NCI-H2196 (cell line): ENCODE measurements around the gene EEF1AKMT4.
"Not testable (repeated sequence)": the region's sequence is repeated elsewhere in the genome, so short reads cannot be mapped to it uniquely, and the experiment has no call there.

Experiments used
- DNase-seq: peaks from one replicate; lab custom pipeline; 2025; ENCODE audit not compliant: unreplicated experiment; lab: John Stamatoyannopoulos, UW

EEF1AKMT4 gene

DNA sequence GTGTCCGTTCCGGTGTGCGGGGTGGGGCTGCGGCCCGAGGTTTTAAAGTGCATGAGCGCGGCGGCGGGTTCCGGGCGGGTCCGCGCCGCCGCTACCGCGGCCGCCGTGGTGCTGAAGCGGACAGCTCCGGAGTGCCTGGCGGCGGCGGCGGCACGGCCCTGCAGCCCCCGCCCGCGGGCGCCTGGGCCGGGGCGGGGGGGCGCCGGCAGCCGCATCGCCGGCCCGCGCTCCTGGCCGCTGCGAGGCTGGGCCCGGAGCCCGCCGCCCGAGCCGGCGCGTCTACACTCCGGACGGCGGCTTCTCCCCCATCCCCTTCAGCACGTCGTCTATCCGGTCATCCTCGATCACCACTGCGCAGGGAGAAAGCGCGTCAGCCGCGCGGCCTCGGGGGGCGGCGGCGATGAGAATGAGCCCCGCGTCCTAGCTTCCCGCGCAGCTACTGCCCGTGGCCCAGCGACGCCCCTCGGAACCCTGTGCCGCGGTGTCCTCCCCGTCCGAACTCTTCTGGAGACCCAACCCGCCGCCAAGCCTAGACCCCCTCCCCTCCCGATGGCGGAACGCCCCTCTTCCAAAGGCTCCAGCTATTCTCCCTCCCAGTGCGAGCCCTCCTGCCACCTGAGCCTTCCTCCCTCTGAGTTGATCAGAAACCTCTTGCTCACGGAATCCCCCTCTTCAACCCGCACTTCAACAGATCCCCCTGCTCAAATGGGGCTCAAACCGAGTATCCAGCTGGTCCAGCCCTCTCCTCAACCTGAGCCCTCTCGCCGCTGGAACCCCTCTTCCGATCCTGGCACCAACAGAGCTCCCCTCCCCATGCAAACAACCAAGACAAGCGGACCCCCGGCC, 10.6 kb downstream of the EEF1AKMT4 start:
- no peak for DNase-seq

DNA sequence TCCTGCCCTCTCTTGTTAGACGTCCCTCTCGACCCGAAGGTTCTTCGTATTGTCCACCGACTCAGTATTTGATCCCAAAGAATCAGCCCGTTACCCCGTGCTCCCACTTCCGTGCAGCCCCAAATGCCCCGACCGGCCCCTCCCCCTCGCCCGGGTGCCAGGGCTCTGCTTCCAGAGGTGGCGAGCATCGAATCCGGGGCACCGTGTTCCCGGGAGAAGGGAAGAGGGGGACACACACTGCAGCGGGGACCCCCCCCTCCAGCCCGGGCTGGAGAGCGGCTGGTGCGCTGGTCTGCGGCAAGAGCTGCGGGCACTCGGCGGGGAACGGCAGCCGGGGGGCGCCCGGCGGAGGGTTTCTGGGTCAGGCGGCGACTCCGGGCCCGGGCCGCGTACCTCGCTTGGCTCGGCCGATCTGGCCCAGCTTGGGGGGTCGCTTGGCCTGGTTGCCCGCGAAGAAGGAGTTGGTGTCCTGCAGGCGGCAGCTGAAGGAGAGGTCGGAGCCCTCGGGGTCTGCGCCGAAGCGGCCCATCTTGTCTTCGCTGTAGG, 11.3 kb downstream of the EEF1AKMT4 start:
- DNase-seq = no peak

DNA sequence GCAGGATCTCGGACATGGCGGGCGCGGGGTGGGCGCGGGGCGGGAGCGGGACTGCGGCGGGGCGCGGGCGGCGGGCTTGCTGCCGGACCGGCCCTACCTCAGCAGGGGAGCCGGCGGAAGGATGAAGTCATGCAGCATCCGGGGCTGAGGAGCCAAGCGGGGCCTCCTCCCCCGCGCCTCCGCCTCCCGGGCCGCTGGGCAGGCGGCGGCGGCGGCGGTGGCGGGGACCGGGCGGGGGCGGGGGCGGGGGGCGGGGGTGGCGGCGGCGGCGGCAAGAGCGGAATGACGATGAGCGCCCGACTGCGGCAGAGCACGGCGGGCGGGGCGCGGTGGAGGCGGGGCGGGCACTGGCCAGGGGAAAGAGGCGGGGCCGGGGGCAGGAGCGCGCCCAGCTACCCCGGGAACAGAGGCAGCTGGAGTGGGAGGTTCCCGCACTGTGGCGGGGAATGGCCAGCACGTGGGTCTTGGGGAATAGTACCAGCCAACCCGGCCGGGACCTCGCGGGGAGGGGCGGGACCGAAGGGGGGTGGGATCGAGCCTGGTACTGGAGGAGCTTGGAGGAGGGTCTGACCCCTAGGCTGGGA, 11.9 kb downstream of the EEF1AKMT4 start, which contains the start of gene CAMK2N2:
CAMK2N2 (minus strand) TSS at position 284 of the 584 bp plus-strand sequence; CDS start at position 16, 268 bp downstream.
- peak; percentile 96 for DNase-seq

DNA sequence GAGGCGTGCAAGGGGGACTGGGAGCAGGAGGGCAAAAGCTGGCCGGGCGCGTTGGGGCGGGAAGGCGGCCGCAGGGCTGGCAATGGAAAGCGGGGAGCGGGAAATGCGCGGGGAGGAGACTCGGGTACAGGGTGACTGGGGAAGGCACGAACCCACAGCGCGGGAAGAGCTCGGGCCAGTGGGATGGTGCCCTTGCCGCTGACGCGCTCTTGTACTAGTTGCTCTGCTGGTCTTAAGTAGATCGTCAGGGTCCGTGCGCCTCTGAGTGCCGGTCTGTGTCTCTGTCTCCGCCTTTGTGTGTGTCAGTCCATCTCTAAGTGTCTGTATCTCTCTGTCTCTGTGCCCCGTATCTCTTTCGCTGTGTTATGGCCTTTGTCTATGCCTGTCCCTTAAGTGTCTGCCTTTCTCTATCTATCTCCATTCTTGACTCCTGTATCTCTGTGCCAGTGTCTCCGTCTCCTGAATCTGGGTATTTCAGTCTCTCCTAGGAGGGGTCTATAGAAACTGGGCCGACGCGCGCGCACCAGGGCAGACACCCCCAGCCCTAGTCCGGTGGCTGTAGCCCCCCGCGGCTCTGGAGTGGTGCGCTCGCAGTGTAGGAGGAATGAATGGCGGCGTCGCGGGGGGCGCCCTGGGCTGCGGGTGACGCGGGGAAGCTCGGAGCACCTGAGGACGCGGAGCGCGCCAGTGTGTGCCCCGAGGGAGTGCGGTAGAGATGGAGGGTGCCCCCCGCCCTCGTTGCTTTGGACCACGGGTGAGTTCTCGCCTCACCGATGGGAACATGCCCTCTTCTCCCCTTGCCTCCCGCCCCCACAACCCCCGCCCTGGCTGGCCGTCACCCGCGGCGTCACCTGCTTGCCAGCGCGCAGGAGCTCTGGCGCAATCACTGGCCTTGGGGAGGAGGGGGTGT, 12.6 kb downstream of the EEF1AKMT4 start:
- DNase-seq = peak; percentile 85

DNA sequence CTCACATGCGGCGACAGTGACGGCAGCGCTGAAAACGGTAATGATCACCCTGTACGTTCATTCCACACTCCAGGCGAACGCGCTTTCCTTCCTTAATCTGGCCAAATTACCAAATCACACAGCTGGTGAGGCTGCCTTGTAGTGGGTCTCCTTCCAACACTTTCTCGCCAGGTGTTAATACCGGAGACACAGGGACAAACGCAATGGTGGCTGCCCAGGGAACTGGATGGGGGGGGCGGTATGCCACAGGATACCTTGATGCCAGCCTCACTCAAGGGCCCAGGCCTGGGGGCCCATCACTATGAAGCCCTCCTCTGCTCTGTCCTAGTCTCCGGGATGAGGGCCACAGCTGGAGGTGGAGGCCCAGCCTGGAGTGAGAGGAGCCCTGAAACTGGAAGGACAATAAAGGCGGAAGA, 13.3 kb downstream of the EEF1AKMT4 start:
- no peak for DNase-seq

DNA sequence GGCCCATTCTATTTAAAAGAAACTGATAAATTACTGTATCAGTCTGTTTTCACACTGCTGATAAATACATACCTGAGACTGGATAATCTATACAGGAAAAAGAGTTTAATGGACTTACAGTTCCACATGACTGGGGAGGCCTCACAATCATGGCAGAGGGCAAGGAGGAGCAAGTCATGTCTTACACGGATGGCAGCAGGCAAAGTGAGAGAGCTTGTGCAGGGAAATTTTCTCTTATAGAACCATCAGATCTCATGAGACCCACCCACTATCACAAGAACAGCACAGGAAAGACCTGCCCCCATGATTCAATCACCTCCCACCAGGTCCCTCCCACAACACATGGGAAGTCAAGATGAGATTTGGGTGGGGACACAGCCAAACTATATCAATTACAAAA, 17.8 kb downstream of the EEF1AKMT4 start:
- DNase-seq = not testable (repeated sequence)

DNA sequence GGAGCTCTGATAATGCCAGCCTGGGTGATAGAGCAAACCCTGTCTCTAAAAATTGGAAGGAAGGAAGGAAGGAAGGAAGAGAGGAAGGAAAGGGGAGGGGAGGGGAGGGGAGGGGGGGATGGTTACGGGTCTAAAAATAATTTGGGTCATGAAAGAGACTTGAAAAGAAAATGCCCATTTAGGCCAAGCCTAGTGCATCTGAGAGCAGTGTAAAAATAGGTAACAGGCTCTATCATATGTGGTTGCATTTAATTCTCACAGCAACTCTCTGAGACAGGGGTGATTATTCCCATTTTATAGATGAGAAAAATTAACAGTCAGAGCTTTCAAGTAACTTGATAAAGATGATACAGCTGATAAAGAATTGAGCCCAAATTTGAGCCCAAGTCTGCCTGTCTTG, 22.8 kb downstream of the EEF1AKMT4 start:
- DNase-seq = no peak

DNA sequence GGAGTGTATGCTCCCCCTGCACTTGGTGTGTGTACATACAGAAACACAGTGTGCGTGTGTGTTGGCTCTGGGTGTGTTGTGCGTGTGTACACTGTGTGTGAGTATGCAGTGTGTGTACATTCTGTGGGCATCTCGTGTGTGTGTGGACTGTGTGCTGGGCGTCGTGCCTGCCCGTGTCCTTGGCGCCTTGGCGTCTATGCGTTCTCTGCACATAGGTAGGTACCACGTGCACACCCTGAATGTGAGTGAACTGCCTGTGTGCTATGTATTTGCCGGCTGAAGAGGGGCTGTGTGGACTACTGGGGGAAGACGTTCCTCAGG, 25.9 kb downstream of the EEF1AKMT4 start:
- no peak for DNase-seq

DNA sequence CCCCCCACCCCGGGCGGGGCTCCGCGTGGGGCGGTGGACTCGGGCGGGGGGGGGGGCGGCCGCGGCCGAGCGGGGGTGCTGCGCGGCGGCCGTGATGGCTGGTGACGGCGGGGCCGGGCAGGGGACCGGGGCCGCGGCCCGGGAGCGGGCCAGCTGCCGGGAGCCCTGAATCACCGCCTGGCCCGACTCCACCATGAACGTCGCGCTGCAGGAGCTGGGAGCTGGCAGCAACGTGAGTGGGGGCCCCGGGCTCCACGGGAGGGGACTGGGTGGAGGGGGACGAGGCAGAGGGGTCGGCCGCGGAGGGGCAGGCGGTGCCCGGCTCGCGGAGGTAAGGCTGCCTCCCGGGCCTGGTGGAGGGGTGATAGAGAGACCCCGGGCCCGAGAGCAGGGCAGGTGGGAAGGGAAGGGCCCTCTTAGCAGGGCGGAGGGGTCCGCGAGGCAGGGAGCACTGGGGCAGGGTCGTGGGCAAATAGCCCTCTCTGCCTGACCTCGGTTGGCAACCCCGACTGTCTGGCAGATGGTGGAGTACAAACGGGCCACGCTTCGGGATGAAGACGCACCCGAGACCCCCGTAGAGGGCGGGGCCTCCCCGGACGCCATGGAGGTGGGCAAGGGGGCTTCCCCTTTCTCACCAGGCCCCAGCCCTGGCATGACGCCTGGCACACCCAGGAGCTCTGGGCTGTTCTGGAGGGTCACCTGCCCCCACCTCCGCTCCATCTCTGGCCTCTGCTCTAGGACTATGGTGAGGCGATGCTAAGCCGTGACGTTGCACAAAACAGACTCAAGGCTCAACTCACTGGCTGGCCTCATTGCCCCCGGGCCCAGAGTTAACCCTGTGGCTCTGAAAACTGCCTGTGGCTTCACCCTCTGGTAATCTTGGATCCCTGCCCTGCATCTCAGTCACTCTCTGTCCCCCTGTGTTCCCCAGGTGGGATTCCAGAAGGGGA, 26.8 kb downstream of the EEF1AKMT4 start, which contains the start of gene ECE2:
ECE2 (plus strand) TSS at position 62 of the 950 bp plus-strand sequence; CDS start at position 194, 132 bp downstream.
- no peak for DNase-seq

DNA sequence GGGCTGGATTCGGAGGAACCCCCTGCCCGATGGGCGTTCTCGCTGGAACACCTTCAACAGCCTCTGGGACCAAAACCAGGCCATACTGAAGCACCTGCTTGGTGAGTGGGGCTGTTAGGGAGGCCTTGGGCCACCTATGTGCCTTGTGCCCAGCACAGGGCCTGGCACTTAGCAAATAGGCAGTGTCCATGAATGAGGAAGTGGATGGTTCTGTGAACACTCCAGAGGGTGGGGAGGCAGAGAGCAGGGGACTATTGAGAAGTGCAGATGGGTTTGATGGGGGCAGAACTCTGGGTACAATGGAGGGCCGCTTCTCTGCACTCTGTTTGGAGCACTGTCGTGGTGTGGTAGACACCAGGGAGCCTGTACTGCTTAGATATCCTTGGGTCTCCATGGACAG, 27.9 kb downstream of the EEF1AKMT4 start:
- no peak for DNase-seq

DNA sequence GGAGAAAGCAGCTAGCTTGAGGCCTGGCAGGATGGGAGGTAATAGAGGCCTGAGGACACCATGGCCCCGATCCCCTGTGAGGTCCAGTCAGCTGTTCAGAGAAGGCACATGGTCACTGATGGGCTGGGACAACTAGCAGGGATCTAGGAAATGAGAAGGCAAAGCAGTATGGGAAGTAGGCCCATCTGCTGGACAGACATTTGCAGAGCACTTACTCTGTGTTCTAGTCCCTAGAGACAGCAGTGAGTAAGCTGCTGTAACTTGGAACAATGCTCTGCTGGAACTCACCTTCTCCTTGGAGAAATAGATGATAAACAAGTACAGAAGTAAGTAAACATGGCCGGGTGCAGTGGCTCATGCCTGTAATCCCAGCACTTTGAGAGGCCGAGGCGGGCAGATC, 33.5 kb downstream of the EEF1AKMT4 start:
- no peak for DNase-seq

DNA sequence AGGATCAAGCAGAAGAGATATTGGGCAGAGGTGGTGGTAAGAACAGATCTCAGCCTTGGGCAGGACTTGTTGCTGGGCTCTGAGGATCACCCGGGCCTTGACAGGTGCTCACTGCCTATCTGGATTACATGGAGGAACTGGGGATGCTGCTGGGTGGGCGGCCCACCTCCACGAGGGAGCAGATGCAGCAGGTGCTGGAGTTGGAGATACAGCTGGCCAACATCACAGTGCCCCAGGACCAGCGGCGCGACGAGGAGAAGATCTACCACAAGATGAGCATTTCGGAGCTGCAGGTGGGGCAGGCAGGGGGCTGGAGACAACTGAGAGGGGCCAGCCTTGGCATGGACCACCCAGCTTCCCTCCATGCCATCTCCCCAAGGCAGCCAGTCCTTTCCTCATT, 34.2 kb downstream of the EEF1AKMT4 start:
- DNase-seq = no peak

DNA sequence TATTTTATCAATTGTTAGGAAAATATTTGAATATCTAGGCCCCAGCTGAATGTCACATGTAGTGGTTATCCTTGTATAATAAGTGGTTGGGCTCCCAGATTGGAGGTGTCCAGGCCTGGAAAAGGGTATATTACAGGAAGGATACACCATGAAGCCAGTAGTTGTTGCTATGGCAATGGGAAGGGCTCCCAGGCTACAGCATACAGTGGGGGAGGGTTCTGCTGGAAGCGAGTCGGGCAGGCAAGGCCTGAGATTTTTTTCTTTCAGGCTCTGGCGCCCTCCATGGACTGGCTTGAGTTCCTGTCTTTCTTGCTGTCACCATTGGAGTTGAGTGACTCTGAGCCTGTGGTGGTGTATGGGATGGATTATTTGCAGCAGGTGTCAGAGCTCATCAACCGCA, 35.2 kb downstream of the EEF1AKMT4 start:
- peak; percentile 95 for DNase-seq

DNA sequence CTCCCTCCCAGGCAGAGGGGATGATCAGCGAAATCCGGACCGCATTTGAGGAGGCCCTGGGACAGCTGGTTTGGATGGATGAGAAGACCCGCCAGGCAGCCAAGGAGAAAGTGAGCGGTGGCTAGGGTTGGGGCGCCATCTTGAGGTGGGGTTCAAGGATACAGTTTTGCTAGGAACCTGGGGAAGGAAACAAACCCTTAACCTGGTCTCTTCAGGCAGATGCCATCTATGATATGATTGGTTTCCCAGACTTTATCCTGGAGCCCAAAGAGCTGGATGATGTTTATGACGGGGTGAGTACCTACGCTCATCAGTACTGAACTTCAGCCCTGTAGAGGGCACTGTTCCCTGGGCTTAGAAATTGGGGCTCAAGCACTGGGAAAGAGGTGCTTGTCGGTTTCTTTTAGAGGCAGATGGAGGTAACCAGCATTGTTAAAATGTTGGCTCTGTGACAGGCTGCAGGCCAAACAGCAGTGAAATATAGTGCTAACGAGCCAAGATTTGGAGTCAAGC, 40.0 kb downstream of the EEF1AKMT4 start:
- peak; percentile 88 for DNase-seq

DNA sequence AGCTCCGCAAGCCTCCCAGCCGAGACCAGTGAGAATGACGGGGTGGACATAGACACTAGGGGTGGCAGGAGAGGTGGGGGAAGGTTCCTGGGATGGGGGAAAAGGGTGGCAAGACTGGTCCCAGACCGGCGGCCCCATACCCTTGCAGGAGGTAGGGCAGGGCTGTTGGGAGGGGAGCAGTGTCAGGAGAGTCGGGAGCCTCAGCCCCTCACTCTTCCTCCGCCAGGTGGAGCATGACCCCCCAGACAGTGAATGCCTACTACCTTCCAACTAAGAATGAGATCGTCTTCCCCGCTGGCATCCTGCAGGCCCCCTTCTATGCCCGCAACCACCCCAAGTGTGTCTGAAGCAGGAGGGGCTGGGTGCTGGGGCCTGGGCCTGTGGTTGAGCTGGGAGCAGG, 40.9 kb downstream of the EEF1AKMT4 start:
- DNase-seq = no peak

DNA sequence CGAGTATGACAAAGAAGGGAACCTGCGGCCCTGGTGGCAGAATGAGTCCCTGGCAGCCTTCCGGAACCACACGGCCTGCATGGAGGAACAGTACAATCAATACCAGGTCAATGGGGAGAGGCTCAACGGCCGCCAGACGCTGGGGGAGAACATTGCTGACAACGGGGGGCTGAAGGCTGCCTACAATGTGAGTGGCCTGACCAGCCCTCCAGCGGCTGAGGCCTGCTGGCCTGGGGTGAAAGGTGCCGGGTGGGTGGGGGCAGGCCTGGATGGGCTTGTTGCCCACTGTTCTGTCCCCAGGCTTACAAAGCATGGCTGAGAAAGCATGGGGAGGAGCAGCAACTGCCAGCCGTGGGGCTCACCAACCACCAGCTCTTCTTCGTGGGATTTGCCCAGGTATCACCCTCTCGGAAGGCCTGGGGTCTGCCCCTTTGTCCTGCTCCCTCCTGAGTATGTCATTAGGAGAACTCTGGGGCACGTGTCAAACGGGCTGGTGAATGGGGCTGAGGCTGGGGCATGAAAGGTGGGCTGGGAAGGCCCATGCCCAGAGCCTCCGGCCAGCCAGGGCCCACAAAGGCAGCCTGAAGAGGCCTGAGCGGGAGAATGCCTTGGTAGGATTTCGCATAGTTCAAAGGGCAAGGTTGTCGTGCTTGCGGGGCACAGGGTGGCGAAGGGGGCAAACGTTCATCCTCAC, 41.7 kb downstream of the EEF1AKMT4 start:
- no peak for DNase-seq

DNA sequence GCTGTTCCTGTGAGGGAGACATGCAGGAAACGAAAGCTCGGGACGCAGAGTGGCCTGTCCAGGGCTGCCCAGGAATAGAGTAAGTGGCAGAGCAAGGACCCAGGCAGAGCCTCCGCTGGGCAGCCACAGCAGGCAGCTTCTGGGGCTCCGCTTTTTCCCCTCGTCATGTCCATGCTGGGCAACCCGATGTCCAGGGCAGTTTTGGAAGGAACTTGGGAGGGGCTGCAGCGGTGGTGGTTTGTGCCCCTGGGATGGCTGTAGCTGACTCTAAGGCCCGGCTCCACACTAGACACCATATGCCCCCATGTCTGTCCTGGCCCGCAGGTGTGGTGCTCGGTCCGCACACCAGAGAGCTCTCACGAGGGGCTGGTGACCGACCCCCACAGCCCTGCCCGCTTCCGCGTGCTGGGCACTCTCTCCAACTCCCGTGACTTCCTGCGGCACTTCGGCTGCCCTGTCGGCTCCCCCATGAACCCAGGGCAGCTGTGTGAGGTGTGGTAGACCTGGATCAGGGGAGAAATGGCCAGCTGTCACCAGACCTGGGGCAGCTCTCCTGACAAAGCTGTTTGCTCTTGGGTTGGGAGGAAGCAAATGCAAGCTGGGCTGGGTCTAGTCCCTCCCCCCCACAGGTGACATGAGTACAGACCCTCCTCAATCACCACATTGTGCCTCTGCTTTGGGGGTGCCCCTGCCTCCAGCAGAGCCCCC, 42.4 kb downstream of the EEF1AKMT4 start:
- DNase-seq = no peak

DNA sequence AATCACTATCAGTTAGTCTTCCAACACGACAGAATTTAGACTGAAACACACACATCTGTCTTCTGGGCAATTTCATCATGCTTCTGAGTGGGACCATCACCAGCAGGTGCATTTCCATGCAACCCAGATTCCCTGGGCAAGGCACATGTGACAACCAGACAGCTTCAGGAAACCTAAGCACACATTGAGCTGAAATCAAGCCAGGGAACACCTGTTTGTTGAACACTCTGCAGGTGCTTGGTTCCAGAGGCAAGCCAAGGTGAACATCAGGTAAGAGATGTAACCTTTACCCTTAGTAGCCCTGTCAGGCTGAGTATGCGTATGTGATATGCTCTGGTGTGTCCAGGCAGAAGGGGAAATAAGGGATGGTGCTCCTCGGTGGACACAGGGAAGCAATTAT, 46.3 kb downstream of the EEF1AKMT4 start:
- peak; percentile 75 for DNase-seq

DNA sequence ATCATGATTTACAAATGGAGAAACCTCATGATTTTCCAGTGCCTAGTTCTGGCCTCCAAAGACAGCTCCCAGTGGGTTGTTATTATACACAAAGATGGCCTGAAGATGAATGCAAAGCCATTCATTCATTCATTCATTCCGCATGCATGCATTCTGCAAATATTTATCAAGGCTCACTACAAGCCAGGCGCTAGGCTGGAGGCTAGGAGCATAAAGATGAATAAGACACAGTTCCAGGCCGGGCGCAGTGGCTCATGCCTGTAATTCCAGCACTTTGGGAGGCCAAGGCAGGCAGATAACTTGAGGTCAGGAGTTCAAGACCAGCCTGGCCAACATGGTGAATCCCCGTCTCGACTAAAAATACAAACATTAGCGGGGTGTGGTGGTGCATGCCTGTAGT, 47.1 kb downstream of the EEF1AKMT4 start:
- DNase-seq = no peak
